ENCODE data around the gene PRKCE. TPM values are rescaled to one million over a fixed set of nuclear protein-coding genes. Genes with fewer than 3 reads are reported as not detected.

PRKCE gene
- total RNA-seq, 6 experiments from 2014 or later, result 5.2 to 18.8 (median 11.0) TPM

GRCh38 chr2:45652090-45653031 is 886 bp downstream of the PRKCE start:
- H3K36me3 ChIP-seq, result no peaks in the 10 kb centered on the region
- ATAC-seq (no peak), DNase-seq (peak; percentile 48 to 66 (median 56))
- 8% methylated on average over 25 of the region's 53 CpGs for WGBS (ENCODE audit: insufficient coverage, low coverage, low lambda C conversion rate, missing lambda C conversion rate)
- no peaks in the 10 kb centered on the region for H3K27me3 ChIP-seq
- TF ChIP-seq CTCF (IDR thresholded peaks at IDR 0.05) (no peak), POLR2A (IDR thresholded peaks at IDR 0.05) (no peak)
- no peaks in the 10 kb centered on the region for H3K9me3 ChIP-seq
- H3K4me1 ChIP-seq, result peaks cover 0 to 17% (median 0%) of the 10 kb centered on the region in 4 donors
- intact Hi-C loops (cut with DNase I), result no loop called here
- H3K4me3 ChIP-seq, result peak overlapping the region; percentile 65 to 92 (median 72)
- H3K27ac ChIP-seq, result peak overlapping the region; percentile 99 to 100 (median 99)

GRCh38 chr2:45653122-45653913 is 1.8 kb downstream of the PRKCE start:
- DNase-seq, result no peak

GRCh38 chr2:45654250-45654649 is 2.8 kb downstream of the PRKCE start:
- Histone ChIP-seq H3K27me3 (no peaks in the 10 kb centered on the region), H3K36me3 (no peaks in the 10 kb centered on the region), H3K27ac (no peak overlapping the region), H3K9me3 (no peaks in the 10 kb centered on the region), H3K4me1 (peaks cover 0 to 13% (median 0%) of the 10 kb centered on the region in 4 donors), H3K4me3 (no peak overlapping the region)
- TF ChIP-seq POLR2A (IDR thresholded peaks at IDR 0.05) (no peak), CTCF (IDR thresholded peaks at IDR 0.05) (no peak)
- intact Hi-C loops (cut with DNase I), result no loop called here
- WGBS (ENCODE audit: insufficient coverage, low coverage, low lambda C conversion rate, missing lambda C conversion rate), result no CpG with 5 or more reads among the region's 3 CpGs
- DNase-seq, result no peak
- ATAC-seq, result no peak

More at GRCh38 chr2:45653122-45653913, 1.8 kb downstream of the PRKCE start:
- no peak for TF ChIP-seq POLR2A (IDR thresholded peaks at IDR 0.05)
- no peak for TF ChIP-seq CTCF (IDR thresholded peaks at IDR 0.05)
- 84% methylated on average over 4 of the region's 5 CpGs for WGBS (ENCODE audit: insufficient coverage, low coverage, low lambda C conversion rate, missing lambda C conversion rate)
- H3K27me3 ChIP-seq, result no peaks in the 10 kb centered on the region
- no peak overlapping the region for H3K27ac ChIP-seq
- intact Hi-C loops (cut with DNase I), result no loop called here
- H3K9me3 ChIP-seq, result no peaks in the 10 kb centered on the region
- H3K4me1 ChIP-seq, result peaks cover 0 to 17% (median 0%) of the 10 kb centered on the region in 4 donors
- H3K4me3 ChIP-seq, result peak overlapping the region in 1 of 3 donors; percentile 92
- H3K36me3 ChIP-seq, result no peaks in the 10 kb centered on the region
- no peak for ATAC-seq

- no peaks in the 10 kb centered on the region for H3K36me3 ChIP-seq
- no peaks in the 10 kb centered on the region for H3K4me1 ChIP-seq
- WGBS (ENCODE audit: insufficient coverage, low coverage, low lambda C conversion rate, missing lambda C conversion rate), result 66% methylated on average over 2 of the region's 2 CpGs
- DNase-seq (no peak), ATAC-seq (no peak)
- no peak overlapping the region for H3K27ac ChIP-seq
- no peaks in the 10 kb centered on the region for H3K9me3 ChIP-seq
- TF ChIP-seq CTCF (IDR thresholded peaks at IDR 0.05), result no peak
- H3K27me3 ChIP-seq, result no peaks in the 10 kb centered on the region
- intact Hi-C loops (cut with DNase I), result no loop called here
- H3K4me3 ChIP-seq, result no peak overlapping the region
These were observed 10.4 kb downstream of the PRKCE start for GRCh38 chr2:45661828-45662227.
